RWPE2 (cell line): ENCODE measurements around the gene RNASE8.
A peak's percentile ranks its signal among the peaks of the same experiment; 100 is the strongest.

ENCODE experiments used
- ATAC-seq: fragments of 200-7000 bp; cut with Tn5 transposase; 3 replicates; pipeline ENCODE4 v1.9.1; 2021; ENCODE audit warnings: low read depth
- DNase-seq: peaks from one replicate; pipeline ENCODE4 v3.0.0-alpha.2; 2020; ENCODE audit warnings: low spot score
- H3K27ac ChIP-seq: fragments of 450-650 bp; 2 replicates; pipeline ENCODE4 v1.5.1; 2017; ENCODE audit warnings: mild to moderate bottlenecking; ENCODE audit not compliant: poor library complexity, severe bottlenecking
- H3K27me3 ChIP-seq: fragments of 250-450 bp; sonication (Bioruptor Pico); 2 replicates; pipeline ENCODE4 v1.5.1; 2021; ENCODE audit warnings: mild to moderate bottlenecking, moderate library complexity; ENCODE audit not compliant: insufficient read depth, poor library complexity, severe bottlenecking
- H3K36me3 ChIP-seq: fragments of 250-450 bp; sonication (Bioruptor Pico); 2 replicates; pipeline ENCODE4 v1.5.1; 2020; ENCODE audit warnings: low read depth, mild to moderate bottlenecking, moderate library complexity
- H3K4me1 ChIP-seq: fragments of 250-450 bp; sonication (Bioruptor Pico); 2 replicates; pipeline ENCODE4 v1.5.1; 2021; ENCODE audit warnings: mild to moderate bottlenecking, moderate library complexity; ENCODE audit not compliant: insufficient read depth, poor library complexity, severe bottlenecking
- H3K4me3 ChIP-seq: fragments of 250-450 bp; sonication (Bioruptor Pico); 2 replicates; pipeline ENCODE4 v1.5.1; 2021; ENCODE audit warnings: mild to moderate bottlenecking, moderate library complexity; ENCODE audit not compliant: severe bottlenecking
- H3K9me3 ChIP-seq: fragments of 250-450 bp; sonication (Bioruptor Pico); 2 replicates; pipeline ENCODE4 v1.5.1; 2021; ENCODE audit warnings: mild to moderate bottlenecking, moderate library complexity; ENCODE audit not compliant: severe bottlenecking
- TF ChIP-seq, protein P1 (sequence below): fragments of 450-650 bp; IDR thresholded peaks from one replicate; pipeline ENCODE4 v1.5.1; 2017; ENCODE audit warnings: mild to moderate bottlenecking, moderate library complexity; ENCODE audit not compliant: poor library complexity, severe bottlenecking

RNASE8 gene

DNA sequence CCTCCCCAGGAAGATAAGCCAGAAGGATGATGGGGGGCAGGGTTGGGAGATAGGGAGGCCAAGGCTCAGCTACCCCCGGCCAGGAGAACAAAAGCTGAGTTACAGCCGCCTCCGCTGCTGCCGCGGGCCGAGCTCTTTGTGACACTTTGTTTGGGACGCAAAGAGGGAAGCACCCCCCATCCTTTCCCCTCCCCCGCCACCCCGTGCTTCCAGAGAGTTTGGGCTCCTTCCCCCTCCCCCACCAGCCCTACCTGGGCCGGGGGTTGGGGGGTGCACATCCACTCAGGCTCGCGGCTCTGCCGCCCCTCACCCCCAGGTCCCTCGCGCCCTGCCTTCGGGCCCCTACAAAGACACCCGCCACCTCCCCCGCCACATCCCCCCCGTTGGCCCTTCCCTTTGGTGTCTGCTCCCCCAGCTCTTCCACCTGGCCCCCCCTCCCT lies 40.0 kb downstream of the RNASE8 start:
- Histone ChIP-seq H3K27ac (peak overlapping the region; percentile 62), H3K36me3 (peaks cover 5% of the 10 kb centered on the region; the same call in 1 of the 2 replicates), H3K4me1 (peaks cover 26% of the 10 kb centered on the region), H3K4me3 (peak overlapping the region; percentile 9), H3K9me3 (no peaks in the 10 kb centered on the region), H3K27me3 (no peaks in the 10 kb centered on the region)
- DNase-seq = no peak
- TF ChIP-seq, protein P1, sequence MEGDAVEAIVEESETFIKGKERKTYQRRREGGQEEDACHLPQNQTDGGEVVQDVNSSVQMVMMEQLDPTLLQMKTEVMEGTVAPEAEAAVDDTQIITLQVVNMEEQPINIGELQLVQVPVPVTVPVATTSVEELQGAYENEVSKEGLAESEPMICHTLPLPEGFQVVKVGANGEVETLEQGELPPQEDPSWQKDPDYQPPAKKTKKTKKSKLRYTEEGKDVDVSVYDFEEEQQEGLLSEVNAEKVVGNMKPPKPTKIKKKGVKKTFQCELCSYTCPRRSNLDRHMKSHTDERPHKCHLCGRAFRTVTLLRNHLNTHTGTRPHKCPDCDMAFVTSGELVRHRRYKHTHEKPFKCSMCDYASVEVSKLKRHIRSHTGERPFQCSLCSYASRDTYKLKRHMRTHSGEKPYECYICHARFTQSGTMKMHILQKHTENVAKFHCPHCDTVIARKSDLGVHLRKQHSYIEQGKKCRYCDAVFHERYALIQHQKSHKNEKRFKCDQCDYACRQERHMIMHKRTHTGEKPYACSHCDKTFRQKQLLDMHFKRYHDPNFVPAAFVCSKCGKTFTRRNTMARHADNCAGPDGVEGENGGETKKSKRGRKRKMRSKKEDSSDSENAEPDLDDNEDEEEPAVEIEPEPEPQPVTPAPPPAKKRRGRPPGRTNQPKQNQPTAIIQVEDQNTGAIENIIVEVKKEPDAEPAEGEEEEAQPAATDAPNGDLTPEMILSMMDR = no peak
- no peak for ATAC-seq

DNA sequence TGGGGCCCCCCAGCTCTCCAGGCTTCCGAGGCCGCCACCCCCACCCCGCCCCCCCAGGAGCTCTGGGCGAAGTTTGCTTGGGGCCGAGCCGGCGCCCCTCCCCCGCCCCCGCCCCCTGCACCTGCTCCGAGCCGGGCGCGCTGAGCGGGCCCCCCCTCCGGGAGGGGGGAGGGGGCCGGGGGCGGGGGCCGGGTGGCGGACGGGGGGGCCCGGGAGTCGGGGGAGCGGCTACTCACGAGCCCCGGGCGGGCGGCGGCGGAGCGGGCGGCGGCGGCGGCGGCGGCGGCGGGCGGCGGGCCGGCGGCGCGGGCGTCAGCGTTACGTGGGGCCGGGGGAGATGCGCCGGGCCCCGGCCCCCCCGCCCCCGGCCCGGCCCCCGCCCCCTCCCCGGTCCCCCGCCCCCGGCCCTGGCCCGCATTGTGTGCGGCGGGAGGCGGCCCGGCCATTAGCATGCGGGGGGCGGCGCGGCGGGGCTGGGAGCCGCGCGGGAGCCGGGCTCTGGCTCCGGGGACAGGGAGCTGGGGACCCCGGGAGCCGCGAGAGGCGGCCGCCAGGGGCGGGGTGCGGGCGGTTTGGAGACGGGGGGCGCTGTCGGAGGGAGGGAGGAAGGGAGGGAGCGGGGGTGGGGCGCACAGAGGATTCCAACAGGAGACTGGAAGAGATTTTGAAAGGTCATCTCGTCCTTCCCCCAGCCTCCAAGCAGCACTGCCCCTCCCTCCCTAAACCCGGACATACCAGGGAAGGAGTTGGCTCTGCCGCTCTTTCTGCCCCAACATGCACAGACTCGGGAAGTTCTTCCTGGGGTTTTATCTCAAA lies 40.7 kb downstream of the RNASE8 start, which contains the start of gene ZNF219:
ZNF219 (minus strand) TSS at position 580 of the 816 bp plus-strand sequence. CDS start 5,064 bp downstream, outside the sequence.
- Histone ChIP-seq H3K27ac (peak within 1 kb of the TSS; percentile 62), H3K4me3 (peak within 1 kb of the TSS; percentile 49), H3K36me3 (no peaks in the 10 kb centered on the region), H3K27me3 (no peaks in the 10 kb centered on the region), H3K4me1 (peaks cover 29% of the 10 kb centered on the region), H3K9me3 (no peaks in the 10 kb centered on the region)
- ATAC-seq = peak; percentile 59
- TF ChIP-seq, protein P1 = peak; percentile 7
- DNase-seq = peak; percentile 83

DNA sequence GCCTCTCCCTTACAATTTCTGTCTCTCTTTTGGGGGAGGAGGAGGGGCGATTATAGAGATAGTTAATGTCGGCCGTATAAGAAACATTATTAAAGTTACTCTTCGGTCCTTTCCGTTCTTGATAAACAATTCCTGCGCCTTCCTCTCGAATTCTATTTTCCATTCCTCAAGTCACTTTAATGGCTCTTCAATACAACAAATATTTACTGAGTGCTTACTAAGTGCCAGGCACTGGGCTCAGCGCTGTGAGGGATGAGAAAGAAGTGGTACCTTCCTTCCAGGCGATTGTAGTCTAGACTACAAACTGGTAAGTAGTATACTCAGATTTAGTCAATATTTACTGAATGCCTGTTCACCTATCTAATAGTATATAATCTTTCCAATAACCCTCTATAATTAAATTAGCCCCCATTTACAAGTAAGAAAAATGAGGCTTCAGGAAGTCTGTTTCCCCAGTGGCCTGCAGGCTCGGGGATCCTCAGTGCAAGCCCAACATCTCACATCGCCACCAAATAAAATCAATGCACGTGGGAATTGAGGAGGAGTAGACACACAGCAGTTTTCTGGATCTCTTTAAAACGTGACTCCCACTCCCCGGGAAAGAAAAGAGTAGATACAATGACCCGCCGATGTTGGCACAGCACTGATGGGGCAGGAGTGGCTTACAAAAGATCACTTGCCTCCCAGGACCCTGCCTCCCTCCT lies 41.4 kb downstream of the RNASE8 start:
- no peaks in the 10 kb centered on the region for H3K9me3 ChIP-seq
- DNase-seq = no peak
- H3K27ac ChIP-seq = peak overlapping the region; percentile 62
- H3K4me3 ChIP-seq = peak overlapping the region; percentile 49
- ATAC-seq = no peak
- no peaks in the 10 kb centered on the region for H3K27me3 ChIP-seq
- TF ChIP-seq, protein P1 = no peak
- H3K36me3 ChIP-seq = no peaks in the 10 kb centered on the region
- peaks cover 29% of the 10 kb centered on the region for H3K4me1 ChIP-seq

DNA sequence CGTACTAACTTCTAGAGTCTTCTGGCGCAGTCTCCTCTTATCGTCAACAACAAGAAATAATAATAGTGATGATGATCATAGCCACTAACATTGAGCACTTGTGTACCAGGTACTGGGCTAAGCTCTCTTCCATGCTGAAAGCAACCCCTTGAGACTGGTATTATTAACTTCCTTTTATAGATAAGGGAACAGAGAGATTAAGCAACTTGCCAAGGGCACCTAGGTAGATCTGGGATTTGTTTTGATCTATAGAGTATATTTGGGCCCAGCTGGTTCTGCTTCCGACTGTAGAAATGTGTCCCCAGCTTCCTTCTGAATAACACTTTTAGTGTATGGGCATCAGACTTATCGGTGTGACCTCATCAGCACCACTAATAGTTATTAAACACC lies 42.0 kb downstream of the RNASE8 start:
- peak overlapping the region; percentile 62 for H3K27ac ChIP-seq
- no peaks in the 10 kb centered on the region for H3K27me3 ChIP-seq
- no peak for ATAC-seq
- no peaks in the 10 kb centered on the region for H3K36me3 ChIP-seq
- peaks cover 29% of the 10 kb centered on the region for H3K4me1 ChIP-seq
- no peaks in the 10 kb centered on the region for H3K9me3 ChIP-seq
- H3K4me3 ChIP-seq = peak overlapping the region; percentile 49
- TF ChIP-seq, protein P1 = no peak
- no peak for DNase-seq
